Measurements from ENCODE around the gene PPIP5K2. TPM values are rescaled to one million over a fixed set of nuclear protein-coding genes. Genes with fewer than 3 reads are reported as not detected.

The PPIP5K2 gene
- total and polyA plus RNA-seq, 7 experiments from 2014 or later, result 19.2 to 77.4 (median 62.5) TPM

DNA sequence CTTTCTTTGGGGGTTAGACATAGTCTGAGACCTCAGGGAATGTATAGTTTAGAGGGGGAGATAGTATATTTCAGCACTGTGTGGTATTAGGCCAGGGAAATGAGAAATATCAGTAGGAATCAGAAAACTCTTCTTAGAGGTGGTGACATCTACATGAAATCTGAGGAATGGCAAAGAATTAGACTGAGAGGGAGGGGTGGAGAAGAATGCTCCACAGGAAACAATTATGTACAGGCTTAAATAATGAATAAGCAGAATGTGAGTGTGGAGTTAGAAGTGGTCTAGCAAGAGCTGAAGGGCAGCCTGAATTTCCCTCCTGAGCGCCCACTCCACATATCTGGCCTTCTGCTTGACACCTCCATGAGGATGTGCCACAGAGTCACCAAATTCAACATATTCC lies 134.8 kb downstream of the PPIP5K2 start:
- Mint-ChIP-seq H3K27ac (no peak overlapping the region), H3K27me3 (peaks cover 27 to 49% (median 32%) of the 10 kb centered on the region in 5 donors), H3K36me3 (peaks cover 0 to 2% (median 0%) of the 10 kb centered on the region in 5 donors), H3K4me1 (peaks cover 5 to 12% (median 9%) of the 10 kb centered on the region in 7 donors), H3K9me3 (peaks cover 0 to 2% (median 0%) of the 10 kb centered on the region in 11 donors), H3K4me3 (no peak overlapping the region)
- no peak for DNase-seq
- Histone ChIP-seq H3K4me1 (ENCODE audit: control insufficient read depth in 2 of 2, insufficient read depth in 2 of 2, low read length in 2 of 2) (no peaks in the 10 kb centered on the region), H3K27me3 (ENCODE audit: control insufficient read depth in 2 of 2, insufficient read depth in 2 of 2, low read length in 2 of 2) (no peaks in the 10 kb centered on the region), H3K27ac (ENCODE audit: low read depth, low read length) (no peak overlapping the region), H3K4me3 (ENCODE audit: low read length) (no peak overlapping the region), H3K36me3 (ENCODE audit: control insufficient read depth in 2 of 3, insufficient read depth in 3 of 3, low read length in 3 of 3) (peaks cover 0 to 9% (median 0%) of the 10 kb centered on the region in 3 experiments), H3K9me3 (ENCODE audit: control insufficient read depth in 2 of 3, low read length in 3 of 3) (no peaks in the 10 kb centered on the region)
- ChIA-PET POLR2A (no interaction called here), CTCF (no interaction called here)
- intact Hi-C loops (cut with micrococcal nuclease), result loop anchor here in 1 of 2 donors (10.0 kb wide), 1 partner anchor 960 kb away; the partner anchor contains the start of gene SLCO4C1
- ATAC-seq, result no peak

- DNase-seq (no peak), ATAC-seq (no peak)
- Histone ChIP-seq H3K27me3 (ENCODE audit: control insufficient read depth in 2 of 2, insufficient read depth in 2 of 2, low read length in 2 of 2) (no peaks in the 10 kb centered on the region), H3K4me3 (ENCODE audit: low read length) (no peak overlapping the region), H3K9me3 (ENCODE audit: control insufficient read depth in 2 of 3, low read length in 3 of 3) (no peaks in the 10 kb centered on the region), H3K36me3 (ENCODE audit: control insufficient read depth in 2 of 3, insufficient read depth in 3 of 3, low read length in 3 of 3) (peaks cover 0 to 9% (median 0%) of the 10 kb centered on the region in 3 experiments), H3K4me1 (ENCODE audit: control insufficient read depth in 2 of 2, insufficient read depth in 2 of 2, low read length in 2 of 2) (no peaks in the 10 kb centered on the region), H3K27ac (ENCODE audit: low read depth, low read length) (no peak overlapping the region)
- Mint-ChIP-seq H3K4me1 (peaks cover 6 to 15% (median 12%) of the 10 kb centered on the region in 7 donors), H3K36me3 (peaks cover 0 to 2% (median 0%) of the 10 kb centered on the region in 5 donors), H3K9me3 (peaks cover 0 to 4% (median 0%) of the 10 kb centered on the region in 11 donors), H3K27ac (no peak overlapping the region), H3K27me3 (peaks cover 19 to 46% (median 27%) of the 10 kb centered on the region in 5 donors), H3K4me3 (no peak overlapping the region)
- POLR2A ChIA-PET, result no interaction called here
- CTCF ChIA-PET, result no interaction called here
- intact Hi-C loops (cut with micrococcal nuclease), result loop anchor here in 1 of 2 donors (10.0 kb wide), 1 partner anchor 961 kb away; the partner anchor contains the start of gene SLCO4C1
Observed at GRCh38 chr5:103255691-103256090, 135.6 kb downstream of the PPIP5K2 start.

GRCh38 chr5:103256178-103256577 lies 136.1 kb downstream of the PPIP5K2 start:
- Mint-ChIP-seq H3K9me3 (peaks cover 0 to 4% (median 0%) of the 10 kb centered on the region in 11 donors), H3K27me3 (peaks cover 15 to 46% (median 27%) of the 10 kb centered on the region in 5 donors), H3K4me1 (peaks cover 8 to 19% (median 14%) of the 10 kb centered on the region in 7 donors), H3K27ac (no peak overlapping the region), H3K4me3 (no peak overlapping the region), H3K36me3 (peaks cover 0 to 4% (median 0%) of the 10 kb centered on the region in 5 donors)
- ATAC-seq (no peak), DNase-seq (no peak)
- no peak overlapping the region for H3K4me3 ChIP-seq (ENCODE audit: low read length)
- ChIA-PET POLR2A (interaction anchor here (3.7 kb wide), 1 partner anchor 137 kb away, joined by 18 read pairs; the partner anchor contains the start of genes GIN1 and PPIP5K2), CTCF (no interaction called here)
- no peaks in the 10 kb centered on the region for H3K9me3 ChIP-seq (ENCODE audit: control insufficient read depth in 2 of 3, low read length in 3 of 3)
- no peak overlapping the region for H3K27ac ChIP-seq (ENCODE audit: low read depth, low read length)
- H3K36me3 ChIP-seq (ENCODE audit: control insufficient read depth in 2 of 3, insufficient read depth in 3 of 3, low read length in 3 of 3), result peaks cover 0 to 9% (median 0%) of the 10 kb centered on the region in 3 experiments
- intact Hi-C loops (cut with micrococcal nuclease), result loop anchor here in 1 of 2 donors (10.0 kb wide), 1 partner anchor 961 kb away; the partner anchor contains the start of gene SLCO4C1
- no peaks in the 10 kb centered on the region for H3K4me1 ChIP-seq (ENCODE audit: control insufficient read depth in 2 of 2, insufficient read depth in 2 of 2, low read length in 2 of 2)
- no peaks in the 10 kb centered on the region for H3K27me3 ChIP-seq (ENCODE audit: control insufficient read depth in 2 of 2, insufficient read depth in 2 of 2, low read length in 2 of 2)

DNA sequence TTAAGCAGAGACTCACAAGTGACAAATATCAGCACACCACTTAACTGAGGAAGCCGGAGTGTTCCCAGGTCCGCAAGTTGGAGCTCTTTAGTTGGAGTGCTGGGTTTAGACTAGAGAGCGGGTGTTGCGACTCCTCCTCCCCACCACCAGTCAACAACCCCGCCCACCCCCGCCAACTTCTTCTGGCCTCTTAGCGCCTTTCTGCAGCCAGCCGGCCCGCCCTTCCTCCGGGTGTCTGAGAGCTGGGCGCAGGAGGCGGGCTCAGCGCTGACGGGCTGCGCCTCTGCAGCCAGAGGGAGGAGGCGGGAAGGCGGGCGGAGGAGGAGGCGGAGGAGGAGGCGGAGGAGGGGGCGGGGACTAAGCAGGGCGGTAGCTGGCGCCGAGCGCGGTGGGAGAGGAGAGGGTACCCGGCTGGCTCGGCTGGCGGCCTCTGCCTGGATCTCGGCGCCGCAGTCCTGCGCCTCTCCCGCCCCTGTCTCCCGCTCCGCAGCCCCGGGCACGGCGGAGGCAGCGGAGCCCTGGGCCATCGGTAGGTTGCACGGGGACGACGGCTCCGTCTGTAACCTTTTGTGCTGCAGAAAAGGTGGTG lies 138.4 kb downstream of the PPIP5K2 start, which contains the start of gene MACIR:
Gene MACIR (plus strand): TSS at position 396 of the 589 bp plus-strand sequence. CDS start 17,157 bp downstream, outside the sequence.
- Histone ChIP-seq H3K4me1 (ENCODE audit: control insufficient read depth in 2 of 2, insufficient read depth in 2 of 2, low read length in 2 of 2) (no peaks in the 10 kb centered on the region), H3K27me3 (ENCODE audit: control insufficient read depth in 2 of 2, insufficient read depth in 2 of 2, low read length in 2 of 2) (no peaks in the 10 kb centered on the region), H3K4me3 (ENCODE audit: low read length) (peak within 1 kb of the TSS; percentile 79), H3K9me3 (ENCODE audit: control insufficient read depth in 2 of 3, low read length in 3 of 3) (no peaks in the 10 kb centered on the region), H3K27ac (ENCODE audit: low read depth, low read length) (peak within 1 kb of the TSS; percentile 63), H3K36me3 (ENCODE audit: control insufficient read depth in 2 of 3, insufficient read depth in 3 of 3, low read length in 3 of 3) (peaks cover 0 to 9% (median 0%) of the 10 kb centered on the region in 3 experiments)
- peaks cover 10 to 25% (median 15%) of the 10 kb centered on the region in 7 donors for H3K4me1 Mint-ChIP-seq
- peaks cover 0 to 5% (median 0%) of the 10 kb centered on the region in 5 donors for H3K36me3 Mint-ChIP-seq
- ATAC-seq (peak; percentile 96), DNase-seq (peak; percentile 82 to 91 (median 87))
- ChIA-PET CTCF (interaction anchor here (1.0 to 2.0 kb wide), 2 partner anchors 26 to 139 kb away, joined by 4 to 8 read pairs; partner anchors contain the start of genes GIN1 and PPIP5K2), POLR2A (interaction anchor here (0.5 to 3.7 kb wide), 7 partner anchors 8 to 304 kb away, joined by 3 to 18 read pairs (median 3); partner anchors contain the start of genes GIN1, NUDT12 and PPIP5K2)
- peaks cover 0 to 32% (median 12%) of the 10 kb centered on the region in 5 donors for H3K27me3 Mint-ChIP-seq
- peak within 1 kb of the TSS; percentile 54 to 91 (median 82) for H3K27ac Mint-ChIP-seq
- intact Hi-C loops (cut with micrococcal nuclease), result loop anchor here (1.0 to 10.0 kb wide), 8 partner anchors 26 to 964 kb away; partner anchors contain the start of genes GIN1 (in 2 of the 2), PAM (in 2 of the 2), PPIP5K2 (in 2 of the 2) and NUDT12 (in 1 of the 2)
- H3K9me3 Mint-ChIP-seq, result peaks cover 0 to 4% (median 0%) of the 10 kb centered on the region in 11 donors
- peak within 1 kb of the TSS; percentile 79 to 94 (median 88) for H3K4me3 Mint-ChIP-seq

- ChIA-PET CTCF (interaction anchor here (1.0 to 2.0 kb wide), 2 partner anchors 26 to 139 kb away, joined by 4 to 8 read pairs; partner anchors contain the start of genes GIN1 and PPIP5K2), POLR2A (interaction anchor here (0.6 to 3.7 kb wide), 6 partner anchors 8 to 303 kb away, joined by 3 to 18 read pairs (median 3); partner anchors contain the start of genes GIN1, NUDT12 and PPIP5K2)
- Histone ChIP-seq H3K36me3 (ENCODE audit: control insufficient read depth in 2 of 3, insufficient read depth in 3 of 3, low read length in 3 of 3) (peaks cover 0 to 9% (median 0%) of the 10 kb centered on the region in 3 experiments), H3K4me1 (ENCODE audit: control insufficient read depth in 2 of 2, insufficient read depth in 2 of 2, low read length in 2 of 2) (no peaks in the 10 kb centered on the region), H3K4me3 (ENCODE audit: low read length) (peak overlapping the region; percentile 79), H3K27ac (ENCODE audit: low read depth, low read length) (peak overlapping the region; percentile 63), H3K27me3 (ENCODE audit: control insufficient read depth in 2 of 2, insufficient read depth in 2 of 2, low read length in 2 of 2) (no peaks in the 10 kb centered on the region), H3K9me3 (ENCODE audit: control insufficient read depth in 2 of 3, low read length in 3 of 3) (no peaks in the 10 kb centered on the region)
- Mint-ChIP-seq H3K36me3 (peaks cover 0 to 5% (median 0%) of the 10 kb centered on the region in 5 donors), H3K27ac (peak overlapping the region in 7 of 9 donors; percentile 38 to 83 (median 65)), H3K4me3 (peak overlapping the region; percentile 79 to 94 (median 88)), H3K9me3 (peaks cover 0 to 4% (median 0%) of the 10 kb centered on the region in 11 donors), H3K4me1 (peaks cover 10 to 25% (median 15%) of the 10 kb centered on the region in 7 donors), H3K27me3 (peaks cover 0 to 26% (median 12%) of the 10 kb centered on the region in 5 donors)
- intact Hi-C loops (cut with micrococcal nuclease), result loop anchor here (1.0 to 10.0 kb wide), 8 partner anchors 27 to 964 kb away; partner anchors contain the start of genes GIN1 (in 2 of the 2), PAM (in 2 of the 2), PPIP5K2 (in 2 of the 2) and NUDT12 (in 1 of the 2)
- ATAC-seq, result peak; percentile 64
- DNase-seq, result peak; percentile 55 to 75 (median 63)
Observed at GRCh38 chr5:103258957-103259704, 139.0 kb downstream of the PPIP5K2 start.
